HL-60 (cell line): Measurements from ENCODE around the gene CHD2.

Experiments
- DNase-seq, 2 experiments: peaks; one replicate each; pipeline ENCODE4 v3.0.0-alpha.2; 2010 to 2020; ENCODE audit warnings: low read depth in 1 of 2, low spot score in 1 of 2
- H3K27ac ChIP-seq: fragments of 250-450 bp; sonication (Bioruptor Pico); replicated peaks from 2 replicates; pipeline ENCODE4 v1.5.1; 2020; ENCODE audit warnings: mild to moderate bottlenecking, moderate library complexity
- H3K27me3 ChIP-seq: fragments of 250-450 bp; sonication (Bioruptor Pico); 2 replicates; pipeline ENCODE4 v1.5.1; 2021; ENCODE audit warnings: mild to moderate bottlenecking, moderate library complexity; ENCODE audit not compliant: insufficient read depth, poor library complexity, severe bottlenecking
- H3K4me3 ChIP-seq: replicated peaks from 2 replicates; pipeline ENCODE4 v1.5.1; 2011; ENCODE audit warnings: mild to moderate bottlenecking, control low read depth, low read length; ENCODE audit not compliant: insufficient read depth
- CTCF ChIP-seq: IDR thresholded peaks from one replicate; pipeline ENCODE4 v1.5.1; 2011; ENCODE audit warnings: low read length, control low read depth, inconsistent platforms; ENCODE audit not compliant: insufficient read depth
- GABPA ChIP-seq: IDR thresholded peaks from 2 replicates; pipeline ENCODE4 v1.6.1; 2012; ENCODE audit warnings: low read depth
- POLR2AphosphoS5 ChIP-seq: IDR thresholded peaks from 2 replicates; pipeline ENCODE4 v1.6.1; 2012; ENCODE audit warnings: low read depth
- REST ChIP-seq: IDR thresholded peaks from 2 replicates; pipeline ENCODE4 v1.6.1; 2012; ENCODE audit warnings: low read depth; ENCODE audit not compliant: insufficient replicate concordance
- SPI1 ChIP-seq: IDR thresholded peaks from 2 replicates; pipeline ENCODE4 v1.6.1; 2012; ENCODE audit warnings: low read depth, mild to moderate bottlenecking, borderline replicate concordance

Gene CHD2

GRCh38 chr15:93034512-93034911 is 134.4 kb downstream of the CHD2 start:
- no peak overlapping the region for H3K4me3 ChIP-seq
- H3K27ac ChIP-seq, result no peak overlapping the region
- no peak for TF ChIP-seq POLR2AphosphoS5
- no peak for TF ChIP-seq CTCF
- no peak for TF ChIP-seq SPI1
- TF ChIP-seq GABPA, result no peak
- no peak for TF ChIP-seq REST
- DNase-seq, result no peak
- H3K27me3 ChIP-seq, result no peaks in the 10 kb centered on the region

- H3K4me3 ChIP-seq, result no peak overlapping the region
- no peaks in the 10 kb centered on the region for H3K27me3 ChIP-seq
- no peak for TF ChIP-seq CTCF
- TF ChIP-seq REST, result no peak
- no peak for TF ChIP-seq POLR2AphosphoS5
- TF ChIP-seq SPI1, result no peak
- no peak for TF ChIP-seq GABPA
- DNase-seq, result no peak
- H3K27ac ChIP-seq, result no peak overlapping the region
Measured at GRCh38 chr15:93035092-93035915, 135.2 kb downstream of the CHD2 start.

GRCh38 chr15:93035953-93036810 is 136.1 kb downstream of the CHD2 start:
- Histone ChIP-seq H3K27ac (no peak overlapping the region), H3K4me3 (no peak overlapping the region), H3K27me3 (no peaks in the 10 kb centered on the region)
- DNase-seq, result peak in 1 of 2 experiments; percentile 59
- TF ChIP-seq REST (no peak), CTCF (peak; percentile 71), GABPA (no peak), SPI1 (no peak), POLR2AphosphoS5 (no peak)
